ENCODE data around the gene RAB6D. TPM values are rescaled to one million over a fixed set of nuclear protein-coding genes. Genes with fewer than 3 reads are reported as not detected.

The RAB6D gene
- total and polyA plus RNA-seq, 2 donors = 0.21 to 0.28 TPM

Other genes with a start within 250 kb of the RAB6D start
- gene POTEE, start 154.6 kb downstream of the RAB6D start, total RNA-seq = 0.05 TPM
- not detected for gene POTEE, start 154.6 kb downstream of the RAB6D start, polyA plus RNA-seq
- 0.05 TPM for gene TUBA3D, start 112.0 kb upstream of the RAB6D start, total RNA-seq
- gene TUBA3D, start 112.0 kb upstream of the RAB6D start, polyA plus RNA-seq = 4.1 TPM
- gene MZT2A, start 128.2 kb upstream of the RAB6D start, total RNA-seq = 101 TPM
- gene MZT2A, start 128.2 kb upstream of the RAB6D start, polyA plus RNA-seq = 111 TPM
- gene CCDC74A, start 163.7 kb upstream of the RAB6D start, total RNA-seq = 5.1 TPM
- 35.1 TPM for gene CCDC74A, start 163.7 kb upstream of the RAB6D start, polyA plus RNA-seq

Measured in thymus (tissue), 2 donors.